Inflammatory macrophage treated with lipopolysaccharide for 1 hour (primary cell): Measurements from ENCODE around the gene RNF44.

Experiments
- DNase-seq, 2 donors: peaks; one replicate each; pipeline ENCODE4 v3.0.0-alpha.2; 2020 to 2022

Gene RNF44

DNA sequence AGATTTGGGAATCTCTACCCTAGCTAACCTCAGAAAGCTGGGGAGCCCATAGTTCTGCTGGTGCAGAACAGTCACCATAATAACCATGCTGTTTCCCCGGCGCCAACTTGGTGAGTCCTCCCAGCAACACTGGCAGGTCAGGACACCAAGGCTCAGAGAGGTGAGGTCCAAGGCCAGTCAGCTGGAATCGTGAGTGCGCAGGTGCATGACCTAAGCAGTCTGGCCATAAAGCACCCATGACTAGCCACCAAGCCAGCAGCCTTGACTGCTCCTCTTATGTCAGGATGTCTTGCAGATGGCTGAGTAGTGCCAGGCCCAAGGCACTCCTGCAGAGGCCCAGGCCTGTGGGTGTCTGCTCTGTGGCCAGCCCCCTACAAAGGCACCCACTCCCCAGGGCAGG lies 2.6 kb downstream of the RNF44 start:
- DNase-seq, result no peak

- no peak for DNase-seq
These were observed 3.1 kb downstream of the RNF44 start for GRCh38 chr5:176533894-176534611.

DNA sequence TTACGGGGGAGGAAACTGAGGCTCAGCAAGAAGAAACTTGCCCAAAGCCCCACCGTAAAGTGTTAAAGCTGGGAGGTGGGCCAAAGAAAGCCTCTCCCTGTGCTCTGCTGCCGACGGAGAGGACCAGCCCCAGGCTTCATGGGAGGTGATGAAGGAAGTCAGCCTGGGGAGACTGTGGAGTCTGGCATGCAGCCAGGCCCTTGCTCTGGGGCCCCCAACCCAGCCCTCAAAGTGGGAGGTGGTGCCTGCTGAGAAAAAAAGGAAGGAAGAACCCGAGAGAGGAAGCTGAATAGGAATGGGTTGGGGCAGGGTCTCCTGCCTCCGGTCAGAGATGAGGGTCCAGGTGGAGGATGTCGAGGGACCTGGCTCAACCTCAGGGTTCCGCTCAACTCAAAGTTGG lies 3.8 kb downstream of the RNF44 start:
- no peak for DNase-seq

DNA sequence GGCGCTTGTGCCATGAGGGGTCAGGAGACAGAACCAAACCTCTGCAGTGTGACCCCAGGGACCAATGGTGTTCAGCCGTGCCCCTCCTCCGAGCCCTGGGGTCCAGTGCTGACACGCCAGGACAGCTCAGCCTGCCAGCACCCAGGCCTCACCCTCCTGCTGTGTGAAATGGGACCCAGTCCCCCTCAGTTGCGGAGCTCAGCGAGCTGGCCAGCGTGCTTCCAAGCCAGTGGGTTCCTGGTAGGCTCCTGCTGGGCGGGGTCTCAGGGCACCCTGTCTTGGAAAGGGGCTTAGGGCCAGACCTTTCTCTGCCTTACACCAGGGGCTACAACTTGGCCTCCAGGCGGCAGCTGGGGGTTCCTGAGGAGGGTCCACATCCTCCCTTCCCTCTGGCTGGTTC lies 4.4 kb downstream of the RNF44 start:
- DNase-seq, result no peak

DNA sequence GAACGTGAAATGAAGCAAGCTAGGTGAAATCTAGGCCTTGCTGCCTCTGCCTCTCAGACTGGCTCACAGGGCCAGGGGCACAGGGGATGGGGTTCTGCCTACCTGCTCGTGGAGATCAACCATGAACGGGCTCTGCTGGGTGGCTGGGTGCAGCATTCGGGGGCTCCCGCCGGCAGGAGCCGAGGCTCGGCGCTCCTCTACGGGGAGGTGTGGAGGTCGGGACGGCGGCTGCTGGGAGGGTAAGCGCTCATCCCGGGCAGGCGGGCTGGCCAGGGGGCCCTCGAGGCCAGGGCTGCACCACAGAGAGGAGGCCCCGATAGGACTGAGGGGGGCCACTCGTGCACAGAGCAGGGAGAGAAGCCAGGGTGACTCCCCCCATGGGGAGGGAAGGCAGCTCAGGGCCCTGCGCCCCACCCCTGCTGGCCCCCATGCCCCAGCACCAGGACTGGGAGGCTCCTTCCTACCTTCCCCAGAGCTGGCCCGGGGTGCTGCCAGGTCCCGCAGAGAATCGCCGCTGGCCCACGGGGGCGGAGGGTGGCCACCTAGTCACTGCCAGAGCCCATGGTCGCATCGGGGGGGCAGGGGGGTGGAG lies 5.2 kb downstream of the RNF44 start:
- DNase-seq, result no peak

DNA sequence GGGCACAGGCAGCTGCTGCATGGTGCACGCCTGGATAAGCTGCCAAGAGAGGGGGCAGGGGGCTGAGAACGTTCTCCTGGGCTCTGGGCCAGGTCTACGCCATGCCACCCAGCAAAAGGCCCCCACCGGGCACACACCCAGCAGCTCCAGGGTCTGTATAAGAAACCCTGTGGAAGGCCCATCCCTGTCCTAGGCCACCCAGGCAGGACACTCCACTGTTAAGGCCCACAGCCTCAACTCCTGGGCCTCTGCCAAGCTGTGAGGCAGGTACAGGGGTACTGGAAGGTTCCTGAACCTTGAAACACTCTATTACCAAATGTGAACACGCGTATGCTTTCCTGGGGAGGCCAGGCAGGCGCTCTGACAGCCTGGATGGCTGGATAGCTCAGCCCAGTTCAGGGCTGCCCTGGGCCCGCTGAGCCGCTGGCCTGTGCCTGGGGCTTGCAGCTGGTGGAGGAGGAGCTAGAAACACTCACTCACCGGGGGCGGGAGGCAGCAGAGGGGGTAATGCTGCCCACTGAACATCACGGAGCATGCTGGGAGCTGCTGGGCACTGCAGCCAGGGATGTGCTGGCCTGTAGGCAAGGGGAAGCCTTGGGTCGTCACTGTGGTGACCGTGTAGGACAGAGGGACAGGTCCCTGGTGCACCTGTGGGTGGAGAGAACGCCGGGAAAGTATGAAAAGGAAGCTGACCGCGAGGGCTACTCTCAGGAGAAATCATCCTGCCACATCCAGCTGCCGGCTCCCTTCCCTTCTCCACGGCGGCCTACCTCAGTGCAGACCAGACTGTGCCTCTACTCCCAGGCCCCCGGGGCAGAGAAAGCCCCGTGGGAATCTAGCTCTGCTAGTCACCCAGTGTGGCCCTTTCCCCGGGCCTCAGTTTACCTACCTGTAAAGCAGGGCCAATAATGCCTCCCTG lies 6.0 kb downstream of the RNF44 start:
- DNase-seq, result no peak

DNA sequence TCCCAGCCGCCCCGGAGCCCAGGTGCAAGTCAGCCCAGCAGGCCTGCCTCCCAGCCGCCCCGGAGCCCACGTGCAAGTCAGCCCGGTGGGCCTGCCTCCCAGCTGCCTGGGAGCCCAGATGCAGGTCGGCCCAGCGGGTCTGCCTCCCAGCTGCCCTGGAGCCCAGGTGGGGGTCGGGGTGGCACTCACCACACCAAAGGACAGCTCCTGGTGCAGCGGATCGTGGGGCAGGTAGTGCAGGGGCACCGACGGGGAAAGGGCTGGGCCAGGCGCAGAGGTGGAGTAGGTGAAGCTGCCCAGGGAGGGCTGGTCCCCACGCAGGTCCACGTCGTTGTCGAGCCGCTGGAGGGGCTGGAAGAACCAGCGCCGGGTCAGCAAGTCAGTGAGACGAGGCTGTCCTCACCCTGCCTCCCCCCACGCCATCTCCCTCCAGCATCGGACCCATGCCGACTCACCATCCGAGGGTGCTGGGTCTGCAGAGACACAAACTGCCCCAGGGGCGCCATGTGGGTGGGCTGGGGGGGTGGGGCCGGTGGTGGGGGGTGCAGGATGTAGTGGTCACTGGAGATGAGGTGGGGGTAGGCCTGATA lies 6.7 kb downstream of the RNF44 start:
- no peak for DNase-seq

GRCh38 chr5:176529741-176530141 lies 7.5 kb downstream of the RNF44 start:
- DNase-seq, result no peak

DNA sequence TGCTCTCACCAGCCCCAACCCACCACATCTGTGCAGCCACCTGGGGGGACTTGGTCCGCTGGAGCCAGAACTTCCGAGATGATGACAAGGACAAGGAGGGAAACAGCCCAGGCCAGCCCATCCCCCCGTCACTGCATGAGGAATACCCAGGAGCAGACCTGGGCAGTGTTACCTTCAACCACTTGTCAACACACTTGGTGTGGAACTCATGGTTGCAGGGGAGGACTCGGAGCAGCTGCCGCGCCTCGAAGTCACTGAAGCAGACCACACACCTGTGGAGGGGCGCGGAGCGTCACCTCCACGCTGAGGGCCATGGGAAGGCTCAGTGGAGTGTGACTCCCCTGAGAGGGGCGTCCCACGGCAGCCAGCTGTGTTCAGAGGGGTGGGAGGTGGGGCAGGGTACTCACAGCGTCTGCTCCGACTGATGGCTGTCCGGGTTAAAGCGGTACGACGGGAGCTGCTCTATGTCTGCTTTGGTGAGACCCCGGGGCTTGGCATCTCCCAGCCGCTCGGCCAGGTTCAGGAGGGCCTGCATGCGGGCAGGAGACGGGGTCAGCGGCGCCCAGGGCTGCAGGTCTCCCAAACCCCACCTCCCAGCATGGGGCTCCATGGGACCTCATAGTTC lies 8.0 kb downstream of the RNF44 start:
- DNase-seq, result no peak

DNA sequence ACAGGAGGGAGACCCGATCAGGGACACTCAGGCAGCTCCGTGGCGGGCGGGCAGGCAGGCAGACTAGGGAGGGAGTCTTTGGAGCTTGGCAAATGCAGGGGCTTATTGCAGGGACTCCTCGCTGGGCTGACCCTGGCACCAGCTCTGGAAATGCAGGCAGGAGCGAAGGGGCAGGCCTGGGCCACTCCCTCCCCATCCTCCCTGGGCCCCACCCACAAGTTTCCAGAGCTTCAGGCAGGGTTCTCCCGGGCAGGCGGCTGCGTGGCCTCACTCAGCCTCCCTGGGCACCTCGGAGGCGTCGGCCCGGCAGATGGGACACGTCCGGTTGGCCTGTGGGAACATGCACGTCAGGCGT lies 8.5 kb downstream of the RNF44 start:
- DNase-seq, result no peak

GRCh38 chr5:176528301-176528700 lies 8.9 kb downstream of the RNF44 start:
- no peak for DNase-seq

DNA sequence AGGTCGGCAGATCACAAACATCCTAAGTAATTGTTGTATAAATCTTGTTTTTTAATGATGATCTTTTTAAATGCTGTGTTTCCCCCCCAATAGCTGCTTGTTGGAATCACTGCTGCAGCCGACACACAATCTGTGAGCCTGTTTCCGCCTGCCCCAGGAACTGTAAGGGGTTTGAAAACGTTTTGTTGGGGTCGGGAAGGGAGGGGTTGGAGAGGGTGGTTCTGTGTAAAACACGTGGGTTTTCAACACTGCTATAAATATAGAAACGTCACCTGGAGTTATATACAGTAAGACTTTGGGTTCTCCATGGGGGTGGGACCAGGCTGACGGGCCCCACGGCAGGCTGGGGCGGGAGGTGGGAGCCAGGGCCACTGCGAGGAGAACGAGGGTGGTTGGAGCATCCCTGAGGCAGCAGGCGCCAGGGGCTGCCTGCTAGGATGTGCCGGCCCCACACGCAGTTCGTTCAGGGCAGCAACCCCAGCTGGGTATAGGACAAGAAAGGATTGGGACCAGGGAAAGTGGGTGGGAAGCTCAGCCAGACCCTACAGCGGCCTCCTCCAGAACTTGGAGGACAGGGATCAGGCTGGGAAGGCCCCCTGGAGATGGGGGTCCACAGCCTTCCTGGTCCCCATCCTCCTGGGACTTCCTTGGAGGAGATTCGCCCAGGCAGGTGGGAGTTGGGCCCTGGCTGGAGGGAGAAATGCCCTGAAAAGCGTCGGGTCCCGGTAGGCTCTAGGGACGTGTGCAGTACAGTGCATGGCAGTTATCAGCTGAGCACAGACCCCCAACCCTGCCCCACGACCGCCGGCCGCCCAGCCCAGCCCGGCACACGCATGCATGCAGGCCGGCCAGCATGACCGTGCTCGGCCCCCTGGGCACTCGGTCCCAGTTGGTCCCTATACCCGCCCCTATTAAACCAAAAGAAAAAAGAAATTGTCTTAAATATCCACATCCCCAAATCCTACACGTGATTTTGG lies 9.7 kb downstream of the RNF44 start:
- DNase-seq, result no peak

- no peak for DNase-seq
These were observed 10.7 kb downstream of the RNF44 start for GRCh38 chr5:176526462-176526861.

DNA sequence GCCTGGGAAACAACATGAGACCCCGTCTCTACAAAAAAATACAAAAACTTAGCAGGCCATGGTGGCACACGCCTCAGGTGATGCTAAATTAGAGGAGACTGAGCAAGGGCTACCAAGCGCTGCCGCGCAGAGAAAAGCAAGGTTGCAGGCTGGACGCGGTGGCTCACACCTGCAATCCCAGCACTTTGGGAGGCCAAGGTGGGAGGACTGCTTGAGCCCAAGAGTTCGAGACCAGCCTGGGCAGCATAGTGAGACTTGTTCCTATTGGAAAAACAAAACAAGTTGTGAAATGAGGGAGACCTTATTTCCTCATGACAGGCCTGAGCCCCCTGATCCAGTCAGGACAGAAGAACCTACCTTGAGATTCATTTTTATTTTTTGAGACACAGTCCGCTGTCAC lies 11.5 kb downstream of the RNF44 start:
- DNase-seq, result no peak

- DNase-seq, result no peak
These were observed 12.2 kb downstream of the RNF44 start for GRCh38 chr5:176524987-176525386.

DNA sequence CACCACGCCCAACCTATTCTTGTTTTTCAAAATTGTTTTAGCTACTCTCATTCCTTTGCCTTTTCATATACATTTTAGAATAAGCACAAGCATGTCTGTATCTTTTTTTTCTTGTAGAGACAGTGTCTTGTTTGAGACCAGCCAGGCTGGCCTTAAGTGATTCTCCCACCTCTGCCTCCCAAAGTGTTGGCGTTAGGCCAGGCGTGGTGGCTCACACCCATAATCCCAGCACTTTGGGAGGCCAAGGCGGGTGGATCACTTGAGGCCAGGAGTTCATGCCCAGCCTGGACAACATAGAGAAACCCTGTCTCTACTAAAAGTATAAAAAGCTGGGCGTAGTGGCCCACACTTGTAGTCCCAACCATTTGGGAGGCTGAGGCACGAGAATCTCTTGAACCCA lies 13.1 kb downstream of the RNF44 start:
- DNase-seq, result no peak

- DNase-seq, result no peak
These were observed 15.4 kb downstream of the RNF44 start for GRCh38 chr5:176521699-176522263.

DNA sequence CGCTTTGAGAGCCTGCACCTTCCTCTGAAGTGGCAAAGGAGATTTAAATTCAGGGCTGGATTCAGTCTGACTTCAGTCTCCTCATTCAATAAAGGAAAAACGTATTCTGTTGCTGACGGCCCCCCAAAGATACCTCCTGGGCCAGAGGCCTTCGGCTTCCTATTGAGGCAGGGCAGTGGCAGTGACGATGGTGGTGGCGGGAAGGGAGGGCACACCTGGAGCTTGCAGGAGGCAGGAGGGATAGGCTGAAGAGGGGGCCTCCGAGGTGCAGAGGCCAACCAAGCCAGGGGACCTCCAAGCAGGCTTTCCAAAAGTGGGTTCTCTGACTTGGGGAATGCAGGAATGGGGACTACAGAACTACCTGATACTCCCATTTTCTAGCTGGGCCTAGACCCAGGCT lies 15.9 kb downstream of the RNF44 start:
- no peak for DNase-seq

DNA sequence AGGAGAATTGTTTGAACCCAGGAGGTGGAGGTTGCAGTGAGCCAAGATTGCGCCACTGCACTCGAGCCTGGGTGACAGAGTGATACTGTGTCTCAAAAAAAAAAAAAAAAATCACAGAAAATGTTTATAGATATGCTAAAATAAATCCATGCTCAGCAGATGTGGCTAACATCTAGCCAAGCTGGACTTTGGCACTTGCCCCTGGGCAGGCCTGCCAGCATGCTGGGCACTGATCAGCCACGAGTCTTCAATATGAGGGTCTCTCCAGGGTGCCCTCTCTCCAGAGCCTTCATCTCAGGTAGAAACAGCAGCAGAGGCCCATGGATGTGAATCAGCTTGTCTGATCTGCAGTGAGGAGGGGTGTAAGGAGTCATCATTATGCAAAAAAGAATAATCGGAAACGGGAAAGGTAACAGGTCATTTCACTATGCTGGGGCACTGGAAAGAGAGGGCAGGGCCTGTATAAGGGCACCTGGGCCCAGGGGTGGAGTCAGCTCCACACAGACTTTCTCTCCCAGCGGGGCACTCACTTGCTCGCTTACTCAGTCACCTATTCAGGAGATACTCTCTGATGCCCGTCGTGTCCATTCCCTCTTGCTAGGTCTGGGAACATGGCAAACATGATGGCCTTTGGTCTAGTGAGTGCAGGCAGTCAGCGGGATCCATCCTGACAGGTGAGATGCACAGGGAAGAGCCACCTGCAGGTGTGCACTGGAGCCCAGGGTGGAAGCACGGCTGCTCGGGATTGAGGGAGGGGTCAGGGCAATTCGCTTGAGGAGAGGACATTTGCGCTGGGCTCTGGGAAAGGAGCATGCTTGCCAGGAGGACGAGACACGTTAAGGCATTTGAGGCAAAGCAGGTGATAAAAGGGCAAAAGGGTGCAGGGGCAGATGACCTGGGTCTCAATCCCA lies 17.1 kb downstream of the RNF44 start:
- DNase-seq, result no peak

DNA sequence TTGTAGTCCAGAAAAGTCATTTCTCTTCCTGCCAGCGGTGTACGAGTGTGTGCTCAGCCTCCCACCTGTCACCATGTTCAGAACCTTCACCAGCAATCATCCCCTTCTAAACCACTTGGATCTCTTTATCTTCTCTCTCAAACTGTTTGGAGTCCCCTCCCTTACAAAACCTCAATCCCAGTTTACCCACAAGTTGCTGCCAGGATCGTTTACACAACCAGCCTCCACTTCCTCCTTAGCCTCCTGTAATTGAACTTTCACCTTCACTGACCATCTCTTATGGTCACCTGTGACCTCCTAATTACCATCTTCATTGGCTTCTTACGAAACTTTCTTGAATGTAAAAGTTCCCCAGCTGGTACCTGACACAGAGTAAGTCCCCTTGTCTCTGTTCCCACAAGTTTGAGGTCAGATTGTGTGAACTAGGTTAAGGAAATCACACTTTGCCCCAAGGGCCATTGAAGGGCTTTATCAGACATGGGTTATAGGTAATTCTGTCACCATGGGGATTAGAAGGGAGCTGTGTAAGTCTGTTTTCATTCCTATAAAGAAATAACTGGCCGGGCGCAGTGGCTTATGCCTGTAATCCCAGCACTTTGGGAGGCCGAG lies 20.0 kb downstream of the RNF44 start:
- no peak for DNase-seq
